HEK293 (cell line): ENCODE data around the gene GAS7.

Experiments
- CTCF ChIP-seq: fragments of 450-650 bp; formaldehyde crosslinking; IDR thresholded peaks from 2 replicates; pipeline ENCODE4 v1.5.1; 2016; ENCODE audit warnings: missing biosample characterization, missing genetic modification characterization
- GLI4 ChIP-seq: fragments of 450-650 bp; formaldehyde crosslinking; IDR thresholded peaks from 2 replicates; pipeline ENCODE4 v1.5.1; 2016; ENCODE audit warnings: missing biosample characterization, missing genetic modification characterization
- KLF7 ChIP-seq: fragments of 450-650 bp; formaldehyde crosslinking; IDR thresholded peaks from 2 replicates; pipeline ENCODE4 v1.5.1; 2016; ENCODE audit warnings: missing biosample characterization, missing genetic modification characterization, borderline replicate concordance
- MZF1 ChIP-seq: fragments of 450-650 bp; formaldehyde crosslinking; IDR thresholded peaks from 2 replicates; pipeline ENCODE4 v1.5.1; 2017; ENCODE audit warnings: missing biosample characterization, missing genetic modification characterization, borderline replicate concordance
- ZNF202 ChIP-seq: fragments of 450-650 bp; formaldehyde crosslinking; IDR thresholded peaks from 2 replicates; pipeline ENCODE4 v1.5.1; 2016; ENCODE audit warnings: missing biosample characterization, missing genetic modification characterization, borderline replicate concordance
- ZNF335 ChIP-seq: fragments of 450-650 bp; formaldehyde crosslinking; conservative IDR thresholded peaks from 2 replicates; pipeline ENCODE4 v1.5.1; 2016; ENCODE audit warnings: missing biosample characterization, missing genetic modification characterization
- ZNF654 ChIP-seq: fragments of 450-650 bp; formaldehyde crosslinking; IDR thresholded peaks from 2 replicates; pipeline ENCODE4 v1.5.1; 2016; ENCODE audit warnings: low read depth, missing biosample characterization, missing genetic modification characterization
- ZNF677 ChIP-seq: fragments of 450-650 bp; IDR thresholded peaks from 2 replicates; pipeline ENCODE4 v1.5.0; 2018; ENCODE audit warnings: missing biosample characterization, mild to moderate bottlenecking, missing genetic modification characterization, moderate library complexity

GRCh38 chr17:10229181-10229580, 30.8 kb upstream of the GAS7 start:
- TF ChIP-seq CTCF, result no peak
- TF ChIP-seq ZNF335 (tag by site-specific recombination), result no peak
- no peak for TF ChIP-seq KLF7 (tag by site-specific recombination)
- no peak for TF ChIP-seq MZF1
- no peak for TF ChIP-seq ZNF654 (tag by site-specific recombination)
- TF ChIP-seq ZNF677, result no peak
- TF ChIP-seq ZNF202 (tag by site-specific recombination), result no peak
- no peak for TF ChIP-seq GLI4 (tag by site-specific recombination)
